MCF 10A (cell line): ENCODE data around the gene VTCN1. TPM values are rescaled to one million over a fixed set of nuclear protein-coding genes. Genes with fewer than 3 reads are reported as not detected.

Experiments used
- BruUV-seq: library from RNA; stranded (reverse); fragments of 400-500 nt; replicated peaks from 2 replicates; lab custom pipeline; 2021; lab: Mats Ljungman, UMichigan
- CTCF ChIA-PET: fragments of 300-600 bp; sonication (Branson Sonifier 250); formaldehyde crosslinking; extraction: SDS; loops from one replicate; lab custom pipeline; 2021; ENCODE audit warnings: antibody characterized with exemption, inconsistent platforms; lab: Yijun Ruan, JAX
- POLR2A ChIA-PET: fragments of 300-600, 350-650 bp; sonication (Branson Sonifier 250); formaldehyde crosslinking; extraction: SDS; loops from one replicate; lab custom pipeline; 2020; ENCODE audit warnings: antibody characterized with exemption, inconsistent platforms; lab: Yijun Ruan, JAX
- DNase-seq: peaks from one replicate; pipeline ENCODE4 v3.0.0-alpha.2; 2018; ENCODE audit not compliant: unreplicated experiment
- H3K27ac Mint-ChIP-seq: one replicate; pipeline ENCODE4 v1.8.0; 2022; ENCODE audit warnings: mild to moderate bottlenecking, low read depth, mixed read lengths; ENCODE audit not compliant: unreplicated experiment
- H3K27me3 Mint-ChIP-seq: one replicate; pipeline ENCODE4 v1.8.0; 2022; ENCODE audit warnings: mixed read lengths; ENCODE audit not compliant: insufficient read depth, unreplicated experiment
- H3K36me3 Mint-ChIP-seq: one replicate; pipeline ENCODE4 v1.8.0; 2022; ENCODE audit warnings: mild to moderate bottlenecking, moderate library complexity, mixed read lengths; ENCODE audit not compliant: insufficient read depth, unreplicated experiment
- H3K4me1 Mint-ChIP-seq: one replicate; pipeline ENCODE4 v1.8.0; 2022; ENCODE audit warnings: mixed read lengths; ENCODE audit not compliant: insufficient read depth, unreplicated experiment
- H3K4me3 Mint-ChIP-seq: one replicate; pipeline ENCODE4 v1.8.0; 2022; ENCODE audit warnings: mild to moderate bottlenecking, moderate library complexity, mixed read lengths; ENCODE audit not compliant: unreplicated experiment
- H3K9me3 Mint-ChIP-seq: one replicate; pipeline ENCODE4 v1.8.0; 2022; ENCODE audit warnings: mixed read lengths; ENCODE audit not compliant: unreplicated experiment
- CTCF ChIP-seq: fragments of 200-600 bp; IDR thresholded peaks from one replicate; pipeline ENCODE4 v1.8.0; 2022; ENCODE audit warnings: antibody characterized with exemption, mild to moderate bottlenecking; ENCODE audit not compliant: unreplicated experiment
- intact Hi-C: fragments of 100-400 bp; cut with micrococcal nuclease; formaldehyde crosslinking; loops from 2 replicates; pipeline ENCODE4 v1.14.1; 2022
- total RNA-seq: library from RNA; stranded (reverse); gene quantifications from 2 replicates; pipeline ENCODE4 v1.2.3, GENCODE V29; 2022

VTCN1 gene
- total RNA-seq, 1 experiment from 2014 or later = not detected

GRCh38 chr1:117177376-117177775 is 33.4 kb downstream of the VTCN1 start:
- Mint-ChIP-seq H3K4me1 (no peaks in the 10 kb centered on the region), H3K27ac (no peak overlapping the region), H3K27me3 (no peaks in the 10 kb centered on the region), H3K36me3 (no peaks in the 10 kb centered on the region), H3K4me3 (no peak overlapping the region), H3K9me3 (no peaks in the 10 kb centered on the region)
- POLR2A ChIA-PET = no interaction called here
- CTCF ChIA-PET = no interaction called here
- intact Hi-C loops = no loop called here
- no peak for DNase-seq
- no peak for TF ChIP-seq CTCF
- BruUV-seq = no TSS peak

- CTCF ChIA-PET = interaction anchor here (0.8 kb wide), 1 partner anchor 60 kb away, joined by 3 read pairs; no protein-coding TSS in a partner anchor
- DNase-seq = no peak
- POLR2A ChIA-PET = no interaction called here
- Mint-ChIP-seq H3K9me3 (no peaks in the 10 kb centered on the region), H3K4me3 (no peak overlapping the region), H3K4me1 (peaks cover 6% of the 10 kb centered on the region), H3K27ac (no peak overlapping the region), H3K36me3 (no peaks in the 10 kb centered on the region), H3K27me3 (no peaks in the 10 kb centered on the region)
- no peak for TF ChIP-seq CTCF
- intact Hi-C loops = no loop called here
- no TSS peak for BruUV-seq
Measured at GRCh38 chr1:117176579-117176978, 34.1 kb downstream of the VTCN1 start.

DNA sequence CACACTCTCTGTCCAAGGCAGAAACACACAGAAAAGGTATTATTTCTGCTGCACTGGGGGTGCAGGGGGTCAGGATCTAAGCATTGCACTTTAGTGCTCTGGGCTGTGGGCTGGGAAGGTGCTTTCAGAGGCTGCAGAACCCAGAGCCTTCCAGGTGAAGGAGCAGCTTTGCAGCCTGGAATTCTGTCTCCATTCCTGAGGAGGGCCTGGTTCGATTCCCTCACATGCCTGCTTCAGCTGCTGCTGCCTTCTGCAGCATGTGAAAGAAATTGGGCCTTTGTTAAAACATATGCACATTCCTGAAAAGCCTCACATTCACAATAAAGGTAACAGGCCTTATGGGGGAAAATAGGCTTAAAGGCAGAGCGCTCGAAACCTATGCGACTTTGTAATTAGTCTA is 35.9 kb downstream of the VTCN1 start:
- ChIA-PET POLR2A (no interaction called here), CTCF (no interaction called here)
- Mint-ChIP-seq H3K4me3 (no peak overlapping the region), H3K4me1 (peaks cover 9% of the 10 kb centered on the region), H3K27ac (no peak overlapping the region), H3K9me3 (no peaks in the 10 kb centered on the region), H3K36me3 (no peaks in the 10 kb centered on the region), H3K27me3 (no peaks in the 10 kb centered on the region)
- BruUV-seq = no TSS peak
- no peak for DNase-seq
- TF ChIP-seq CTCF = no peak
- intact Hi-C loops = no loop called here

DNA sequence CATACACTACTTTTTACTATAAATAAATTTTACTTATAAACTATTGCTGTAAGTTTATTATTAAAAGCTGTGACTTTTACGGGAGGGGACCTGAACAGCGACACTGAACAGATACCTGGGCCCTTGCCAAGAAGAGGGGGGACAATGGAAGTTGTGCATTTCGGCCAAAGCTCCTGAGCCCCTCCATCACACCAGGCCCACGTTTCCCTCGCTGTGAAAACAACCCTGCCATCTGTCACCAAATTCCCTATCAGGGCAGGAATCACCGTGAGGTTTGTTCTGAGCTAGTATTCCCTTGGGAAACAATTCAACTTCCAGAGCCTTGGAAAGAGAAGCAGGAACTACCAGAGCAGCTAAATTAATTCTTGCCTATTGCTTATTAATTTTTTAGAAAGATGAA is 37.0 kb downstream of the VTCN1 start:
- POLR2A ChIA-PET = interaction anchor here (0.7 to 1.3 kb wide), 2 partner anchors 22 to 481 kb away, joined by 3 read pairs; no protein-coding TSS in a partner anchor
- H3K36me3 Mint-ChIP-seq = no peaks in the 10 kb centered on the region
- no peak overlapping the region for H3K27ac Mint-ChIP-seq
- no peak for DNase-seq
- BruUV-seq = no TSS peak
- peaks cover 9% of the 10 kb centered on the region for H3K4me1 Mint-ChIP-seq
- intact Hi-C loops = no loop called here
- no peaks in the 10 kb centered on the region for H3K9me3 Mint-ChIP-seq
- H3K27me3 Mint-ChIP-seq = no peaks in the 10 kb centered on the region
- CTCF ChIA-PET = interaction anchor here (0.9 kb wide), 1 partner anchor 11 kb away, joined by 3 read pairs; no protein-coding TSS in a partner anchor
- TF ChIP-seq CTCF = no peak
- no peak overlapping the region for H3K4me3 Mint-ChIP-seq
